ENCODE measurements around the gene IL17C. TPM values are rescaled to one million over a fixed set of nuclear protein-coding genes. Genes with fewer than 3 reads are reported as not detected.

The IL17C gene
- total and polyA plus RNA-seq, 2 donors (not counting 1 experiment from before 2014, with no cell fraction given), result 1.3 to 1.5 TPM

DNA sequence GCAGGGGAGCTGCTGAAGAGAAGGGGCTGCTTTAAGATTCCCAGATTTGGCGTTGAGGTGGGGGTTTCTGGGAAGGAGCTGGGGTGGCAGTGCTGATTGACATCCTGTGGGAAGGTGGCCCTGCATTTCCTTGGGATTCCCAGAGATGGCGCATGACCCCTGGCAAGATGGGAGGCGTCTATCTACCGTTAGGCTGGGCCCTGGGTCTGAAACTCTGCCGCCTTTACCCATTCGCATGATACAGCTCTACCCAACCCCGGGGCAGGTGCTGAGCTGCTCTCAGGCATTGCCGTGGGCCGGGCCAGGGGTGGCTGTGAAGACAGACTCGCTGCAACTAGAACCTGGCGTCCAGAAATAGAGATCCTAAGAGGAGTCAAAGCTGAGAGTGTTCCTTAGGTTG lies 34.4 kb downstream of the IL17C start:
- Histone ChIP-seq H3K27ac (ENCODE audit: low read length in 2 of 2) (no peak overlapping the region), H3K4me3 (ENCODE audit: control extremely low read depth in 1 of 5, extremely low read depth in 1 of 5, insufficient read depth in 1 of 5, low read depth in 2 of 5, low read length in 4 of 5) (no peak overlapping the region), H3K9me3 (ENCODE audit: control extremely low read depth in 1 of 3, control insufficient read depth in 2 of 3, insufficient read depth in 1 of 3, low read length in 2 of 3) (no peaks in the 10 kb centered on the region), H3K4me2 (replicated peaks; ENCODE audit: low read depth, low read length, poor library complexity, severe bottlenecking) (no peak overlapping the region), H3K79me2 (ENCODE audit: control insufficient read depth, insufficient read depth, low read length) (peaks cover 17% of the 10 kb centered on the region), H3K27me3 (replicated peaks in 1 of 4; ENCODE audit: control extremely low read depth in 1 of 4, control insufficient read depth in 3 of 4, insufficient read depth in 4 of 4, low read length in 3 of 4) (no peaks in the 10 kb centered on the region), H4K20me1 (ENCODE audit: control insufficient read depth, insufficient read depth, low read length, poor library complexity, severe bottlenecking) (peaks cover 20% of the 10 kb centered on the region), H3K9ac (ENCODE audit: low read length) (no peak overlapping the region), H3K36me3 (replicated peaks in 1 of 2; ENCODE audit: control extremely low read depth in 1 of 2, control insufficient read depth in 1 of 2, extremely low read depth in 1 of 2, insufficient read depth in 2 of 2, low read length in 1 of 2) (peaks cover 0 to 18% of the 10 kb centered on the region in 2 experiments), H3K4me1 (ENCODE audit: control insufficient read depth in 2 of 2, insufficient read depth in 2 of 2, low read length in 2 of 2) (no peaks in the 10 kb centered on the region), H2AFZ (ENCODE audit: insufficient read depth, low read depth, low read length, poor library complexity, severe bottlenecking) (no peak overlapping the region)
- ATAC-seq (ENCODE audit: low read depth), result no peak
- no peak for DNase-seq
- no peaks in the 10 kb centered on the region for H3K27me3 Mint-ChIP-seq
- H3K4me3 Mint-ChIP-seq, result no peak overlapping the region
- POLR2A ChIA-PET, result no interaction called here
- 92% methylated on average over 11 of the region's 11 CpGs for WGBS (ENCODE audit: insufficient coverage)
- H3K4me1 Mint-ChIP-seq, result no peaks in the 10 kb centered on the region
- TF ChIP-seq CTCF (IDR thresholded peaks at IDR 0.05) (no peak), EZH2 (IDR thresholded peaks at IDR 0.05; ENCODE audit: borderline replicate concordance, insufficient read depth, low read depth, low read length, poor library complexity, severe bottlenecking) (no peak)
- H3K27ac Mint-ChIP-seq, result no peak overlapping the region
- CTCF ChIA-PET, result interaction anchor here (0.6 kb wide), 1 partner anchor 52 kb away, joined by 3 read pairs; no protein-coding TSS in a partner anchor
- intact Hi-C loops (cut with micrococcal nuclease), result no loop called here
- no peaks in the 10 kb centered on the region for H3K9me3 Mint-ChIP-seq (ENCODE audit: insufficient read depth)

GRCh38 chr16:88673716-88674379 lies 35.5 kb downstream of the IL17C start:
- intact Hi-C loops (cut with micrococcal nuclease), result no loop called here
- ChIA-PET POLR2A (interaction anchor here (0.6 to 1.8 kb wide), 3 partner anchors 9 to 720 kb away, joined by 3 to 8 read pairs (median 4); no protein-coding TSS in a partner anchor), CTCF (interaction anchor here (2.2 kb wide), 1 partner anchor 9 kb away, joined by 7 read pairs; no protein-coding TSS in a partner anchor)
- TF ChIP-seq CTCF (IDR thresholded peaks at IDR 0.05) (no peak), EZH2 (IDR thresholded peaks at IDR 0.05; ENCODE audit: borderline replicate concordance, insufficient read depth, low read depth, low read length, poor library complexity, severe bottlenecking) (no peak)
- 90% methylated on average over 13 of the region's 19 CpGs for WGBS (ENCODE audit: insufficient coverage)
- no peak for DNase-seq
- Mint-ChIP-seq H3K27me3 (no peaks in the 10 kb centered on the region), H3K4me3 (no peak overlapping the region), H3K4me1 (no peaks in the 10 kb centered on the region), H3K27ac (no peak overlapping the region), H3K9me3 (ENCODE audit: insufficient read depth) (no peaks in the 10 kb centered on the region)
- no peak overlapping the region for H3K4me3 ChIP-seq (ENCODE audit: control extremely low read depth in 1 of 5, extremely low read depth in 1 of 5, insufficient read depth in 1 of 5, low read depth in 2 of 5, low read length in 4 of 5)
- peaks cover 26% of the 10 kb centered on the region for H3K79me2 ChIP-seq (ENCODE audit: control insufficient read depth, insufficient read depth, low read length)
- no peak for ATAC-seq (ENCODE audit: low read depth)
- H3K27me3 ChIP-seq (replicated peaks in 1 of 4; ENCODE audit: control extremely low read depth in 1 of 4, control insufficient read depth in 3 of 4, insufficient read depth in 4 of 4, low read length in 3 of 4), result no peaks in the 10 kb centered on the region
- H3K4me1 ChIP-seq (ENCODE audit: control insufficient read depth in 2 of 2, insufficient read depth in 2 of 2, low read length in 2 of 2), result no peaks in the 10 kb centered on the region
- H4K20me1 ChIP-seq (ENCODE audit: control insufficient read depth, insufficient read depth, low read length, poor library complexity, severe bottlenecking), result peaks cover 31% of the 10 kb centered on the region
- H3K36me3 ChIP-seq (replicated peaks in 1 of 2; ENCODE audit: control extremely low read depth in 1 of 2, control insufficient read depth in 1 of 2, extremely low read depth in 1 of 2, insufficient read depth in 2 of 2, low read length in 1 of 2), result peaks cover 0 to 29% of the 10 kb centered on the region in 2 experiments
- H3K9ac ChIP-seq (ENCODE audit: low read length), result no peak overlapping the region
- H3K4me2 ChIP-seq (replicated peaks; ENCODE audit: low read depth, low read length, poor library complexity, severe bottlenecking), result no peak overlapping the region
- H3K9me3 ChIP-seq (ENCODE audit: control extremely low read depth in 1 of 3, control insufficient read depth in 2 of 3, insufficient read depth in 1 of 3, low read length in 2 of 3), result no peaks in the 10 kb centered on the region
- H2AFZ ChIP-seq (ENCODE audit: insufficient read depth, low read depth, low read length, poor library complexity, severe bottlenecking), result no peak overlapping the region
- no peak overlapping the region for H3K27ac ChIP-seq (ENCODE audit: low read length in 2 of 2)

Data from B cell (primary cell).